ENCODE measurements around the gene HHIP.
"Not testable (repeated sequence)": the region's sequence is repeated elsewhere in the genome, so short reads cannot be mapped to it uniquely, and the experiment has no call there.

The HHIP gene

GRCh38 chr4:144748814-144749555 lies 103.0 kb downstream of the HHIP start:
- no peak overlapping the region for H3K4me3 ChIP-seq (ENCODE audit: low read depth, low read length)
- in situ Hi-C loops (cut with HindIII; ENCODE audit: low sequenced_read_pairs), result no loop called here
- no peak for TF ChIP-seq CTCF (IDR thresholded peaks at IDR 0.05; ENCODE audit: low read depth, low read length, missing control alignments)
- DNase-seq (ENCODE audit: low read depth), result no peak

GRCh38 chr4:144750348-144750747 lies 104.4 kb downstream of the HHIP start:
- H3K4me3 ChIP-seq (ENCODE audit: low read depth, low read length), result no peak overlapping the region

GRCh38 chr4:144754562-144755410 lies 108.8 kb downstream of the HHIP start:
- DNase-seq (ENCODE audit: low read depth), result peak; percentile 28
- no peak overlapping the region for H3K4me3 ChIP-seq (ENCODE audit: low read depth, low read length)
- peak; percentile 53 for TF ChIP-seq CTCF (IDR thresholded peaks at IDR 0.05; ENCODE audit: low read depth, low read length, missing control alignments)
- in situ Hi-C loops (cut with HindIII; ENCODE audit: low sequenced_read_pairs), result no loop called here

More at GRCh38 chr4:144750348-144750747, 104.4 kb downstream of the HHIP start:
- TF ChIP-seq CTCF (IDR thresholded peaks at IDR 0.05; ENCODE audit: low read depth, low read length, missing control alignments), result no peak
- DNase-seq (ENCODE audit: low read depth), result no peak
- in situ Hi-C loops (cut with HindIII; ENCODE audit: low sequenced_read_pairs), result no loop called here

GRCh38 chr4:144757969-144758368 lies 112.0 kb downstream of the HHIP start:
- DNase-seq (ENCODE audit: low read depth), result no peak
- no peak overlapping the region for H3K4me3 ChIP-seq (ENCODE audit: low read depth, low read length)
- TF ChIP-seq CTCF (IDR thresholded peaks at IDR 0.05; ENCODE audit: low read depth, low read length, missing control alignments), result no peak
- in situ Hi-C loops (cut with HindIII; ENCODE audit: low sequenced_read_pairs), result no loop called here

- in situ Hi-C loops (cut with HindIII; ENCODE audit: low sequenced_read_pairs), result not testable (repeated sequence)
Observed at GRCh38 chr4:144768809-144769208, 122.9 kb downstream of the HHIP start.

GRCh38 chr4:144778364-144778763 lies 132.4 kb downstream of the HHIP start:
- TF ChIP-seq CTCF (IDR thresholded peaks at IDR 0.05; ENCODE audit: low read depth, low read length, missing control alignments), result no peak
- H3K4me3 ChIP-seq (ENCODE audit: low read depth, low read length), result no peak overlapping the region
- DNase-seq (ENCODE audit: low read depth), result no peak
- in situ Hi-C loops (cut with HindIII; ENCODE audit: low sequenced_read_pairs), result no loop called here

More at GRCh38 chr4:144768809-144769208, 122.9 kb downstream of the HHIP start:
- DNase-seq (ENCODE audit: low read depth); H3K4me3 ChIP-seq (ENCODE audit: low read depth, low read length): not testable (repeated sequence)

- peak; percentile 37 for DNase-seq (ENCODE audit: low read depth)
- in situ Hi-C loops (cut with HindIII; ENCODE audit: low sequenced_read_pairs), result no loop called here
- no peak for TF ChIP-seq CTCF (IDR thresholded peaks at IDR 0.05; ENCODE audit: low read depth, low read length, missing control alignments)
- no peak overlapping the region for H3K4me3 ChIP-seq (ENCODE audit: low read depth, low read length)
Observed at GRCh38 chr4:144782345-144782744, 136.4 kb downstream of the HHIP start.

Data from astrocyte of the cerebellum (primary cell).